MM.1S (cell line): ENCODE measurements around the gene LRRC75A.

Experiments used
- DNase-seq: peaks from one replicate; pipeline ENCODE4 v3.0.0-alpha.2; 2015
- H2AFZ ChIP-seq: fragments of 300-600 bp; sonication (generic); 2 replicates; pipeline ENCODE4 v1.6.0; 2016; ENCODE audit warnings: antibody characterized with exemption, low read length
- H3F3A ChIP-seq: fragments of 300-600 bp; sonication (generic); 2 replicates; pipeline ENCODE4 v1.6.1; 2016; ENCODE audit warnings: mild to moderate bottlenecking, antibody characterized with exemption, low read length, moderate library complexity, mixed read lengths; ENCODE audit not compliant: insufficient read depth
- H3K27ac ChIP-seq: fragments of 300-600 bp; sonication (generic); 2 replicates; pipeline ENCODE4 v1.5.1; 2016; ENCODE audit warnings: mild to moderate bottlenecking, low read length
- H3K27me3 ChIP-seq: fragments of 300-600 bp; sonication (generic); replicated peaks from 2 replicates; pipeline ENCODE4 v1.6.0; 2016; ENCODE audit warnings: low read length; ENCODE audit not compliant: insufficient read depth
- H3K36me3 ChIP-seq: fragments of 300-600 bp; sonication (generic); replicated peaks from 2 replicates; pipeline ENCODE4 v1.6.1; 2016; ENCODE audit warnings: mild to moderate bottlenecking, low read length, mixed read lengths; ENCODE audit not compliant: insufficient read depth
- H3K4me1 ChIP-seq: fragments of 300-600 bp; sonication (generic); 2 replicates; pipeline ENCODE4 v1.6.1; 2016; ENCODE audit warnings: low read length, mixed read lengths
- H3K4me2 ChIP-seq: fragments of 300-600 bp; sonication (generic); 2 replicates; pipeline ENCODE4 v1.6.0; 2016; ENCODE audit warnings: low read depth, low read length
- H3K4me3 ChIP-seq: fragments of 300-600 bp; sonication (generic); 2 replicates; pipeline ENCODE4 v1.5.1; 2016; ENCODE audit warnings: low read length, mixed read lengths
- H3K79me2 ChIP-seq: fragments of 300-600 bp; sonication (generic); 2 replicates; pipeline ENCODE4 v1.6.1; 2016; ENCODE audit warnings: mixed run types, low read length, mixed read lengths
- H3K9ac ChIP-seq: fragments of 300-600 bp; sonication (generic); 2 replicates; pipeline ENCODE4 v1.6.1; 2016; ENCODE audit warnings: low read length, mixed read lengths
- H3K9me2 ChIP-seq: fragments of 300-600 bp; sonication (generic); replicated peaks from 2 replicates; pipeline ENCODE4 v1.6.1; 2016; ENCODE audit warnings: mild to moderate bottlenecking, low read length, mixed read lengths; ENCODE audit not compliant: insufficient read depth
- H3K9me3 ChIP-seq: fragments of 300-600 bp; sonication (generic); replicated peaks from 2 replicates; pipeline ENCODE4 v1.6.1; 2016; ENCODE audit warnings: mild to moderate bottlenecking, low read length, mixed read lengths; ENCODE audit not compliant: insufficient read depth
- H4K20me1 ChIP-seq: fragments of 300-600 bp; sonication (generic); 2 replicates; pipeline ENCODE4 v1.6.1; 2016; ENCODE audit warnings: mild to moderate bottlenecking, low read length, moderate library complexity, mixed read lengths; ENCODE audit not compliant: insufficient read depth
- CTCF ChIP-seq: fragments of 300-600 bp; sonication (generic); IDR thresholded peaks from 2 replicates; pipeline ENCODE4 v1.5.1; 2016; ENCODE audit warnings: antibody characterized with exemption, low read length, mixed read lengths
- EZH2 ChIP-seq: fragments of 300-600 bp; sonication (generic); optimal IDR thresholded peaks from 2 replicates; pipeline ENCODE3; 2017; ENCODE audit warnings: low read depth, mild to moderate bottlenecking, antibody characterized with exemption, low read length, mixed read lengths
- EZH2phosphoT487 ChIP-seq: fragments of 300-600 bp; sonication (generic); IDR thresholded peaks from 2 replicates; pipeline ENCODE4 v1.6.1; 2018; ENCODE audit warnings: antibody characterized with exemption, low read length

Gene LRRC75A

GRCh38 chr17:16519021-16519420 is 27.0 kb upstream of the LRRC75A start:
- no peaks in the 10 kb centered on the region for H3F3A ChIP-seq
- no peaks in the 10 kb centered on the region for H3K27me3 ChIP-seq
- H3K79me2 ChIP-seq: no peaks in the 10 kb centered on the region
- no peaks in the 10 kb centered on the region for H3K9me2 ChIP-seq
- no peaks in the 10 kb centered on the region for H3K9me3 ChIP-seq
- H3K9ac ChIP-seq: no peak overlapping the region
- DNase-seq: no peak
- no peak overlapping the region for H2AFZ ChIP-seq
- peaks cover 3% of the 10 kb centered on the region; the same call in 1 of the 2 replicates for H3K4me1 ChIP-seq
- no peak for TF ChIP-seq EZH2phosphoT487
- no peak overlapping the region for H3K4me3 ChIP-seq
- no peaks in the 10 kb centered on the region for H4K20me1 ChIP-seq
- H3K36me3 ChIP-seq: no peaks in the 10 kb centered on the region
- no peak overlapping the region for H3K27ac ChIP-seq
- H3K4me2 ChIP-seq: no peak overlapping the region

DNA sequence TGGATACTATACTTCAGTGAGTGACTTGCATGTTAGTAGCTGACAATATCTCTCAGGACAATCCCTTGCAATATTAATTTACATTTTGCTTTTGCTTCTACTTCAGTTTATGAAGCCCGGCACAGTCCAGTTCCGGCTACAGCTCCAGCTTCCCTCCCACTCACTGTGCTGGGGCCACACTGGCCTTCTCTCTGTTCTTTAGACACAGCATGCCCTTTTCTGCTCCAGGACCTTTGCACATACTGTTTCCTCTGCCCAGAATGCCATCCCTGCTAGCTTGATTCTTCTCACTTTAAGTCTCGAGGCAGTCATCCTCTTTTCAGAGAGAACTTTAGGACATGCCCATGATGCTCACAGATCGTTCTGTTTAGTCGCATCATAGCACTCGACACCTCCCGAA is 25.5 kb upstream of the LRRC75A start:
- Histone ChIP-seq H3K27ac (no peak overlapping the region), H3K79me2 (no peaks in the 10 kb centered on the region), H3K36me3 (no peaks in the 10 kb centered on the region), H3K4me3 (no peak overlapping the region), H3K9me2 (no peaks in the 10 kb centered on the region), H3K4me2 (no peak overlapping the region), H3K9me3 (no peaks in the 10 kb centered on the region), H4K20me1 (no peaks in the 10 kb centered on the region), H2AFZ (no peak overlapping the region), H3K4me1 (peaks cover 3% of the 10 kb centered on the region; the same call in 1 of the 2 replicates), H3K9ac (no peak overlapping the region), H3K27me3 (no peaks in the 10 kb centered on the region), H3F3A (no peaks in the 10 kb centered on the region)
- no peak for DNase-seq
- no peak for TF ChIP-seq CTCF
- no peak for TF ChIP-seq EZH2
- TF ChIP-seq EZH2phosphoT487: no peak

- H3K9me2 ChIP-seq: no peaks in the 10 kb centered on the region
- no peak overlapping the region for H3K27ac ChIP-seq
- H3K9me3 ChIP-seq: no peaks in the 10 kb centered on the region
- peaks cover 3% of the 10 kb centered on the region; the same call in 1 of the 2 replicates for H3K4me1 ChIP-seq
- DNase-seq: no peak
- H3F3A ChIP-seq: no peaks in the 10 kb centered on the region
- H2AFZ ChIP-seq: no peak overlapping the region
- H3K36me3 ChIP-seq: no peaks in the 10 kb centered on the region
- no peak overlapping the region for H3K4me3 ChIP-seq
- H3K9ac ChIP-seq: no peak overlapping the region
- H4K20me1 ChIP-seq: no peaks in the 10 kb centered on the region
- H3K27me3 ChIP-seq: no peaks in the 10 kb centered on the region
- no peak overlapping the region for H3K4me2 ChIP-seq
- TF ChIP-seq EZH2phosphoT487 (no peak), CTCF (no peak), EZH2 (no peak)
- H3K79me2 ChIP-seq: no peaks in the 10 kb centered on the region
These were observed 24.6 kb upstream of the LRRC75A start for GRCh38 chr17:16516594-16517051.

GRCh38 chr17:16515933-16516332 is 23.9 kb upstream of the LRRC75A start:
- Histone ChIP-seq H2AFZ (no peak overlapping the region), H3K4me3 (no peak overlapping the region), H3K27me3 (no peaks in the 10 kb centered on the region), H3F3A (no peaks in the 10 kb centered on the region), H4K20me1 (no peaks in the 10 kb centered on the region), H3K9ac (no peak overlapping the region), H3K27ac (no peak overlapping the region), H3K9me3 (no peaks in the 10 kb centered on the region), H3K36me3 (no peaks in the 10 kb centered on the region), H3K79me2 (no peaks in the 10 kb centered on the region), H3K9me2 (no peaks in the 10 kb centered on the region), H3K4me1 (peaks cover 3% of the 10 kb centered on the region; the same call in 1 of the 2 replicates), H3K4me2 (peak overlapping the region; percentile 21)
- DNase-seq: peak; percentile 34
- TF ChIP-seq EZH2 (no peak), CTCF (no peak), EZH2phosphoT487 (no peak)
